Stimulated activated CD4-positive, alpha-beta T cell treated with anti-CD3 and anti-CD28 coated beads, Interleukin-1b, Interleukin-23, amount 100 ng/mL, for 48 hours (primary cell): ENCODE data around the gene DGLUCY.
"Not testable (repeated sequence)": the region's sequence is repeated elsewhere in the genome, so short reads cannot be mapped to it uniquely, and the experiment has no call there.

Source experiments
- DNase-seq: peaks from one replicate; pipeline ENCODE4 v3.0.0-alpha.2; 2020

The DGLUCY gene

GRCh38 chr14:91263329-91263728 is 149.5 kb downstream of the DGLUCY start:
- DNase-seq = no peak

DNA sequence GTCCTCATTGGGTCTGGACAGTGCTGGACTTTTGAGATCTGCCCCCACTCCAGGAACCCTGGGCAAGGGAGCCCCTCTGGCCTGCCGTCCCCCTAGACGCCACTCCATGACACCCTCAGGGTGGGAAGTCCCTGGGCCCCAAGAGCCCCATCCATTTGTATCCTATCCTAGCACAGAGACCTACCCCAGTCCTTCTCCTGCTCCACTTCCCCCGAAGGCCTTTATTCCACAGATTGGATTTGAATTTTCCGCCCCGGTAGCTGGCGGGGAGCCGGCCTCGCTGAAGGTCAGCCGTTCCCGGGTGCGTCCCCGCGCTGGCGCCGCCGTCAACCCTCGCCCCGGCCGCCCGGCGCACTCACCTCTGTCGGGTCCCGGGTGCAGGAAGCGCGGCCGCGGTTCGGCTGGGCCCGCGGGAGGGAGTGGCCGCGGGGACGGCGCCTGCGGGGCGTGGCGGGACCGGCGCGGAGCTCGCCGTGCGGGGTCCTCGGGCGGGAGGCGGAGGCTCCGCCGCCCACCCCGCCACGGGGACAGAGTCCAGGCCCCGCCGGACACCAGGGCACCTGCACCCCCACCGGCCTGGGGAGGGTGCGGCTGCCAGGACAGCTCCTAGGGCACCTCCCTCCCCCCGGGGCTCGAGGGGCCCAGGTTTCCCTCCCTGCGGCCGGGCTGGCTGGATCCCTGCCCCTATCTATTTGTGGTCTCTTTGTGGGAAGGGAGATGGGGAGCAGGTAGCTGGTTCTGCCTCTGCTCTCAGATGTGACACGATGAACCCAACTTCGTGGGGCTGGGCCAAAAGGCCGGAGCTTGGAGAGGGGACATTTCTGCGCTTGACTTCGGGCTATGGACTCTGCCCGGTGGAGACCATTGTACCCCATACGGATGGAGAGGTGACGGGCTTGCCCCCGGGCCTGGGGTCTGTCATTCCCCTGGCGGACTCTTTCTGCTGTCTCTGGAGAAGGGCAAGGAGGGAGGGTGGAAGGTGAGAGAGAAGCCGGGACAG is 150.6 kb downstream of the DGLUCY start:
- no peak for DNase-seq

DNA sequence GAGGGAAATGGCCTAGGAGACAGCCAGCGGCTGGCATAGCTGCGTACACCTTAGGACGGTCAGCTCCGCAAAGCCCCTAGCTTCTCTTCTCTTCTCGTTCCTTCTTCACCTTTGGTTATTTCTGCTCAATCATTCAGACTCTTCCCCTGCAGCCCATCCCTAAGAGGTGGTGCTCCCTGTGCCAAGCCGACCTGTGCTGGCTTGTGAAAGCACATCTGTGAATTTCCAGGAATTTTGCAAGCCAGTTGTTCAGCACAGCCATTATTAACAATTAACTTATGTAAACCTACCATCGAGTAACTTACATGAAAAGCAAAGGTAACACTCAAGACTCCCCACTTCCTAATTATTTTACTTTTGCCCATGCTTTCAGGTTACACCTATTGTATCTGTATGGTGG is 151.5 kb downstream of the DGLUCY start:
- no peak for DNase-seq

GRCh38 chr14:91266276-91266675 is 152.4 kb downstream of the DGLUCY start:
- not testable (repeated sequence) for DNase-seq

DNA sequence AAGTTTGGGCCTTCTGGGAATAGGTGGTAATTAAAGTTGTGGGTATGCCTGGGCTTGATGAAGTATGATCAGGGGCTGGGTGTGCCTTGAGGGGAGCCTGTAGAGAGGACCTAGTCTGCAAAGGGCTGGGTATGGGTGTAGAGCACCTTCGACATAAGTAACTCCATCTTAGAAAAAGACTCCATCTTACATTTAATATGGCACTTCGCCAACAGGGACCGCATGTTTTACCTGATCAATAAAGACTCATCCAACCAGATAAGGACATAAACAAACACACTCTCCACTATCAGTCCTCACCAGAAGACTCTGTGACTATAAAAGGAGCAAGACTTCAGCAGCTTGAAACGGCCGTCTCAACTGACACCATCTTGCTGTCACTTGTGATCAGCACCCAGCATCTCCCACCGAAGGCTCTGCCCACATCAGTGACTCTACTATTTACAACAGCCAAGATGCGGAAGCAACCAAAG is 154.1 kb downstream of the DGLUCY start:
- DNase-seq = no peak

DNA sequence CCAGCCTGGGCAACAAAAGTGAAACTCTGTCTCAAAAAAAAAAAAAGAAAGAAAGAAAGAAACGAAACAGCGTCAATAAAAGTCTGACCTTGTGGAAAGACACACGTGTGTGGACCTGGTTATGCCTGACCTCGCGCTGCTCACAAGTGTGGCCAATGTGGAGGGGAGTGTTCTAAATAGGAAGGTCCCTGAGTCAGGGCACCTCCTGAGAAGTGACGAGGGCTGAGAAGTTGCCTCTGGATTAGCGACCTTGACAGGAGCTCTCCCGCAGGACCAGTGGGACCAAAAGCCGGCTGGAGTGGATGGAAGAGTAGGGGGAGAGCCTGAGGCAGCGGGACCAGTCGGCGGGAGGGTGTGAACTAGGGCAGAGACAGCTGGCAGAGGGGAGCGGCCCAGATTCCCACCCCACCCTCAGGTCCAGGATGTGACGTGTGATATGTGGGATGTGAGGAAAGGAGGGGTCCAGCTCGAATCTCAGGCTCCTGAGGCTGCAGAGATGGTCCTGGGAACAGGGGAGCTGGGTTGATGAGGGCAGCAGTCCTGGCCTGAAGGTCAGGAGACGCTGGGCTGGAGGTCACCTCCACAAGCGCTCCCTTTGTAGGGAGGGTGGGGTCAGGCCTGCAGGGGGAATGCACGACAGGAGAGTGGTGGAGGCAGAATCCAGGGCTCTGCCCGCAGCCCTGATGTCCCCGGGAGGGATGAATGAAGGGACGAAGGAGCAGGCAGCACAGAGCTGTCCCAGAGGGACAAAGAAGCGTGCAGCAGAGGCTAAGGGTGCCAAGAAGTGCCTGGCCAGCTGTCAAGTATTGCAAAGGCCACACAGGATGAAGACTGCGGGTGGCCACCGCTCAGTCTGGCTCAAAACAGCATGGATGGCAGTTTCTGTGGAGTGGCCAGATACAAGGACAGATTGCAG is 155.5 kb downstream of the DGLUCY start:
- DNase-seq = no peak

DNA sequence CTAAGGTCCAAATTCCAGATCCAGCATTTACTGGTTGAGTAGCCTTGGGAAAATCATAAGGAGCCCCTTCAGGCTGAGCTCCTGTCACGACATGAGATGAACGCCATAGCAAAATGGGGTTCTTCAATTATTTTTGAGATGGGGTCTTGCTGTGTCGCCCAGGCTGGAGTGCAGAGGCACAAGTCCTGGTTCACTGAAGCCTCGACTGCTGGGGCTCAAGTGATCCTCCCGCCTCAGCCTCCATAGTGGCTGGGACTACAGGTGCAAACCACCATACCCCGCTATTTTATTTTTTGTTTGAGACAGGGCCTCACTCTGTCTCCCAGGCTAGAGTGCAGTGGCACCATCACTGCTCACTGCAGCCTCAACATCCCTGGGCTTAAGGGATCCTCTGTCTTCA is 156.3 kb downstream of the DGLUCY start:
- DNase-seq = no peak

- no peak for DNase-seq
These were observed 156.7 kb downstream of the DGLUCY start for GRCh38 chr14:91270619-91271018.

DNA sequence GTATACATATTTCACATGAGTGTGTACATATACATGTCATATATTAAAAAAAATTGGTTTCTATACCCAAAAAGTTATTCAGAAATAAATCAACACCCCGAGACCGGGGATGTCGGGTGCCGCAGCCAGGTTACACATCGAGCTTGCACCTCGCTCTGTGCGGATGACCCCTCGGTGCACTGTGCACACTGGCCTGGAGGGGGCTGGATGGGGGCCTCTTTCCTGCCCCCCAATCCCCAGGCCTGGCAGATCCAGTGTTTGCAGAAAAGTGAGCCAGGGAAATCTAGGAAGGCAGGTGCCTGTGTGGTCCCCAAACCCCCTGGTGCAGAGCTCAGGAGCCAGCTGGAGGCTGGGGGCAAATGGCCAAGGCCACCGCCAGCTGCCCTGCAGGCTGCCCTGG is 157.8 kb downstream of the DGLUCY start:
- no peak for DNase-seq

DNA sequence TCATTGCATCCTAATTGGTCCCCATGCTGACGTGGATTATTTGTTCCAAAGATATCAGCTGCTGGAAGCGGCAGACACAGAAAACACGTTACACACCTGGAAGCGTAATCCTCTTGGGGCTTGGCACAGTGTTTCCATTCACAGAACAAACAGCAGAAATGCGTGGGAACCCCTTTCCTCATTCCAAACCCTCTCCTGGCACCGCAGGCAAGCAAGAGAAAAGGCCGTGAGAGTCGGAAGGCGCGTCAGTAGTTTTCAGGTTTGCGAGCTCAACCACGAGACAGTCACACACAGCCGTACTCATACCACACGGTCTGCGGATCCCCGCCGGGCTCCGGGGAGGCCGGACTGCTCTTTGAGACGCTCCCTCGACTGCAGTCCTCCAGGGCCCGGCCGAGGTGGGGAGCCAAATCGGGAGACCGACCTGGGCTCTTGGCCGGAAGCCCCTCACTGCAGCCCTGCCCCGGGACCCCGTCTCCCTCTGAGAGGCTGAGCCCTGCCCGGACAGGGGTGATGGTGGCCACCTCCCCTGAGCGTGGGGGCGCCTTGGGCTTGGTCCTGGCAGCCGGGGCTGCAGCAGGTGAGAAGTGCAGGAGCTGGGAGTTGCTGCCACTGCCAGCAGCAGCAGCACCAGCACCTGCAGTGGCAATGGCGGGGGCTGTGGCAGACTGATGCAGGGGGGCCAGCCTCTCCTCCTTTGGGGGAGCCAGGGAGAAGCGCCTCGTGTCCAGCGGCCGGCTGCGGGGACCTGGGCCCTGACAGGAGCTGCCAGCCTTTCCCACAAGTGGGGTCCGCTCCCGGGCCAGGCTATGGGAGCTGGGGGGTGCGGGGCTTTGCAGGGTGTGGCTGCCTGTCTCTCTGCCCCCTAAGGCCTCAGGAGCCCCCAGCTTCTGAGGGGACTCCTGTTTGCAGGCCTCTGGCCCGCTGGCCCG is 158.7 kb downstream of the DGLUCY start:
- no peak for DNase-seq

- DNase-seq = no peak
These were observed 159.5 kb downstream of the DGLUCY start for GRCh38 chr14:91273273-91273884.

- DNase-seq = no peak
These were observed 160.0 kb downstream of the DGLUCY start for GRCh38 chr14:91273885-91274273.

- DNase-seq = no peak
These were observed 160.9 kb downstream of the DGLUCY start for GRCh38 chr14:91274796-91275195.
